Fibroblast of lung (primary cell): Measurements from ENCODE around the gene FAT2. TPM values are rescaled to one million over a fixed set of nuclear protein-coding genes. Genes with fewer than 3 reads are reported as not detected.

ENCODE experiments used
- DNase-seq, 2 donors: peaks; one replicate each; pipeline versions ENCODE4 v3.0.0 to v3.0.0-alpha.2; 2010; ENCODE audit warnings: low read depth in 2 of 2
- H2AFZ ChIP-seq: 2 replicates; pipeline ENCODE4 v1.5.1; 2012; ENCODE audit warnings: low read length, control low read depth, inconsistent platforms
- H3K27ac ChIP-seq: 2 replicates; pipeline ENCODE4 v1.5.1; 2011; ENCODE audit warnings: low read length, control low read depth; ENCODE audit not compliant: insufficient read depth
- H3K27me3 ChIP-seq: 2 replicates; pipeline ENCODE4 v1.5.1; 2011; ENCODE audit warnings: mild to moderate bottlenecking, low read length; ENCODE audit not compliant: control insufficient read depth, insufficient read depth
- H3K36me3 ChIP-seq: 2 replicates; pipeline ENCODE4 v1.5.1; 2011; ENCODE audit warnings: low read length; ENCODE audit not compliant: control insufficient read depth, insufficient read depth
- H3K4me1 ChIP-seq: 2 replicates; pipeline ENCODE4 v1.5.1; 2011; ENCODE audit warnings: low read length; ENCODE audit not compliant: control insufficient read depth, insufficient read depth; ENCODE audit errors: extremely low read depth
- H3K4me2 ChIP-seq: 2 replicates; pipeline ENCODE4 v1.5.1; 2011; ENCODE audit warnings: low read length, control low read depth; ENCODE audit not compliant: insufficient read depth; ENCODE audit errors: extremely low read depth
- H3K4me3 ChIP-seq, 4 experiments: fragments of 200-600 bp in 1 of 4; sonication (generic) in 1 of 4; replicated peaks in 1 of 4; 2 replicates each; pipeline ENCODE4 v1.5.1; 2011 to 2016; ENCODE audit warnings: low read length in 4 of 4, low read depth in 3 of 4, mild to moderate bottlenecking in 3 of 4, control low read depth in 2 of 4, inconsistent platforms in 1 of 4, mixed read lengths in 1 of 4; ENCODE audit not compliant: insufficient read depth in 1 of 4; ENCODE audit errors: control extremely low read depth in 1 of 4
- H3K79me2 ChIP-seq: 2 replicates; pipeline ENCODE4 v1.5.1; 2012; ENCODE audit warnings: mild to moderate bottlenecking, low read length, inconsistent platforms; ENCODE audit not compliant: control insufficient read depth, insufficient read depth
- H3K9ac ChIP-seq: 2 replicates; pipeline ENCODE4 v1.5.1; 2011; ENCODE audit warnings: mild to moderate bottlenecking, low read length, control low read depth; ENCODE audit not compliant: insufficient read depth
- H3K9me3 ChIP-seq: 2 replicates; pipeline ENCODE4 v1.5.1; 2012; ENCODE audit warnings: low read depth, low read length; ENCODE audit not compliant: control insufficient read depth, insufficient read depth
- H4K20me1 ChIP-seq: 2 replicates; pipeline ENCODE4 v1.5.1; 2011; ENCODE audit warnings: low read length; ENCODE audit not compliant: control insufficient read depth, insufficient read depth; ENCODE audit errors: extremely low read depth
- CTCF ChIP-seq, 2 donors: IDR thresholded peaks in 1 of 2; conservative IDR thresholded peaks in 1 of 2; 1 replicate in 1 of 2; 2 replicates in 1 of 2; pipeline ENCODE4 v1.5.1; 2011 to 2012; ENCODE audit warnings: low read length in 2 of 2, control low read depth in 1 of 2, inconsistent platforms in 1 of 2, low read depth in 1 of 2, mild to moderate bottlenecking in 1 of 2
- EZH2 ChIP-seq: IDR thresholded peaks from 2 replicates; pipeline ENCODE4 v1.5.1; 2012; ENCODE audit warnings: low read length, control low read depth, mild to moderate bottlenecking; ENCODE audit errors: missing control alignments
- polyA plus RNA-seq, 2 donors: library from polyadenylated mRNA; depleted of rRNA in 1 of 2; stranded (reverse) in 1 of 2; unstranded in 1 of 2; fragments of >200 nt; gene quantifications; 2 replicates each; pipeline ENCODE4 v1.2.1, GENCODE V29; 2011 to 2012; ENCODE audit warnings: missing spikeins in 1 of 2
- total RNA-seq: library from RNA; depleted of rRNA; stranded (reverse); fragments of >200 nt; gene quantifications from 2 replicates; pipeline ENCODE4 v1.2.1, GENCODE V29; 2014

Gene FAT2
- total and polyA plus RNA-seq, 2 donors (not counting 1 experiment from before 2014, with no cell fraction given): under 0.01 TPM; not detected in 1

GRCh38 chr5:151571270-151572173 is 19.6 kb downstream of the FAT2 start:
- H3K27ac ChIP-seq: no peak overlapping the region
- no peaks in the 10 kb centered on the region for H3K79me2 ChIP-seq
- H4K20me1 ChIP-seq: no peaks in the 10 kb centered on the region
- H3K9ac ChIP-seq: no peak overlapping the region
- no peaks in the 10 kb centered on the region for H3K36me3 ChIP-seq
- DNase-seq: no peak
- no peak overlapping the region for H3K4me3 ChIP-seq
- no peak overlapping the region for H3K4me2 ChIP-seq
- H3K4me1 ChIP-seq: no peaks in the 10 kb centered on the region
- H3K27me3 ChIP-seq: peaks cover 2% of the 10 kb centered on the region
- TF ChIP-seq CTCF (conservative IDR thresholded peaks at IDR 0.05 in 1 of 2, IDR thresholded peaks at IDR 0.05 in 1 of 2; ENCODE audit: low read depth in 1 of 2, low read length in 2 of 2) (no peak), EZH2 (no peak)
- no peak overlapping the region for H2AFZ ChIP-seq
- no peaks in the 10 kb centered on the region for H3K9me3 ChIP-seq

- Histone ChIP-seq H3K27me3 (peaks cover 2% of the 10 kb centered on the region), H3K9me3 (no peaks in the 10 kb centered on the region), H3K4me1 (no peaks in the 10 kb centered on the region), H3K4me3 (no peak overlapping the region), H2AFZ (no peak overlapping the region), H3K36me3 (no peaks in the 10 kb centered on the region), H3K27ac (no peak overlapping the region), H3K79me2 (no peaks in the 10 kb centered on the region), H4K20me1 (no peaks in the 10 kb centered on the region), H3K9ac (no peak overlapping the region), H3K4me2 (no peak overlapping the region)
- DNase-seq: no peak
- no peak for TF ChIP-seq CTCF (conservative IDR thresholded peaks at IDR 0.05 in 1 of 2, IDR thresholded peaks at IDR 0.05 in 1 of 2; ENCODE audit: low read depth in 1 of 2, low read length in 2 of 2)
- TF ChIP-seq EZH2: no peak
Observed at GRCh38 chr5:151570512-151571269, 20.4 kb downstream of the FAT2 start.

GRCh38 chr5:151570058-151570457 is 21.1 kb downstream of the FAT2 start:
- TF ChIP-seq CTCF (conservative IDR thresholded peaks at IDR 0.05 in 1 of 2, IDR thresholded peaks at IDR 0.05 in 1 of 2; ENCODE audit: low read depth in 1 of 2, low read length in 2 of 2): no peak
- TF ChIP-seq EZH2: no peak
- Histone ChIP-seq H3K79me2 (no peaks in the 10 kb centered on the region), H3K27me3 (peaks cover 2% of the 10 kb centered on the region), H3K9me3 (no peaks in the 10 kb centered on the region), H4K20me1 (no peaks in the 10 kb centered on the region), H3K9ac (no peak overlapping the region), H3K27ac (no peak overlapping the region), H3K36me3 (no peaks in the 10 kb centered on the region), H3K4me3 (no peak overlapping the region), H3K4me2 (no peak overlapping the region), H2AFZ (no peak overlapping the region), H3K4me1 (no peaks in the 10 kb centered on the region)
- no peak for DNase-seq
